HG03565 (cell line): ENCODE measurements around the gene ERAS.
"Not testable (repeated sequence)": the region's sequence is repeated elsewhere in the genome, so short reads cannot be mapped to it uniquely, and the experiment has no call there.

ENCODE experiments used
- ATAC-seq: cut with Tn5 transposase; IDR thresholded peaks from one replicate; pipeline ENCODE4 v1.9.1; 2021; ENCODE audit warnings: mild to moderate bottlenecking, moderate library complexity; ENCODE audit not compliant: unreplicated experiment

The ERAS gene

DNA sequence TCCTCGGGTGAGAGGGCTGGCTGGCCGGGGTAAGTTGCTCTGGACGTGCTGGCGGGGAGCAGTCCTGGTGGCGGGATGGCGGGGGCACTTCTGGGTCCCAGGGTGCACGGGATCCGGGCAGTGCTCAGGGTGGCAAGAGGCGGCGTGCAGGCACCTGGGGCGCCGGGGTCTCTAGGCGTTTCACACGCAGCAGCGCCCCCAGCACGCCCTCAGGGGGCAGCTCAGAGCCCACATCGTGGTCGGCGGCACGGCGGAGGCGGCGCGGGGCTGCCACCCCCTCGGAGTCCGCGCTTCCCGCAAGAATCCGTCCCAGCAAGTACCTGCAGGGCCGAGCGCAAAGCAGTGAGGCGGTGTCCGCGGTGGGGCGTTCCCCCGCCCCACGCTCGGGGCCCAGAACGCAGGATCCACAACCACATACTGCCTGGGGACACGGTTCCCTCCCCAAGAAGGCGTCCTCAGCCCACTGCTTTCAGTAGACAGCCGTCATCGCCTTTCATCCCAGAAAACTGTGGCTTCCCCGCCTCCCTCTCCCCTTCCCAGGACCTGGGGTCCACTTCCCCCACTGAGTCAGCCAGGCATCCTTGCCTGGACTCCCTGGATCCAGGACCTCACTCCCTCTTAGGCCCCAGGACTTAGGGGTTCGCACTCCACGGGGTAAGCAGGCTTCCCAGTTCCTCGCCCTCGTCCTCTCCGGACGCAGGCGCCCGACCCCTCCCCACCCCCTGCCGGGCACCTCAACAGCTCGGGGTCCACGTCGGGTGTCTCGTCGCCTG lies 5.0 kb downstream of the ERAS start:
- no peak for ATAC-seq

DNA sequence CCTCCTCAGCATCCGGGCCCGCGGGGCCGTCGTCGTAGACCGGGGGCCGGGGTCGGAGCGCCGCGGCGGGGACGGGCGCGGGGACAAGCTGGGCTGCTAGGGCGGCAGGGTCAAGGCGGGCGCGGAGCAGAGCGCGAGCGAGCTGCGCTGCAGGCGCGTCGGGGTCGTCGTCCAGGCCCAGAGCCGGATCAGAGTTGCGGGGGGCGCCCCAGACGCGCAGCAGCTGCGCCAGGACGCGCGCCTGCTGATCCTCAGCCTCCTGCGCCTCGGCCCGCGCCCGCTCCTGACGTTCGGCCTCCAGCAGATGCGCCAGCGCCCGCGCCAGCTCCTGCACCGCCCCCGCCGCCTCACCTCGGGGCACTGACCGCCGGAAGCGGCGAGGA lies 5.6 kb downstream of the ERAS start:
- ATAC-seq = no peak

DNA sequence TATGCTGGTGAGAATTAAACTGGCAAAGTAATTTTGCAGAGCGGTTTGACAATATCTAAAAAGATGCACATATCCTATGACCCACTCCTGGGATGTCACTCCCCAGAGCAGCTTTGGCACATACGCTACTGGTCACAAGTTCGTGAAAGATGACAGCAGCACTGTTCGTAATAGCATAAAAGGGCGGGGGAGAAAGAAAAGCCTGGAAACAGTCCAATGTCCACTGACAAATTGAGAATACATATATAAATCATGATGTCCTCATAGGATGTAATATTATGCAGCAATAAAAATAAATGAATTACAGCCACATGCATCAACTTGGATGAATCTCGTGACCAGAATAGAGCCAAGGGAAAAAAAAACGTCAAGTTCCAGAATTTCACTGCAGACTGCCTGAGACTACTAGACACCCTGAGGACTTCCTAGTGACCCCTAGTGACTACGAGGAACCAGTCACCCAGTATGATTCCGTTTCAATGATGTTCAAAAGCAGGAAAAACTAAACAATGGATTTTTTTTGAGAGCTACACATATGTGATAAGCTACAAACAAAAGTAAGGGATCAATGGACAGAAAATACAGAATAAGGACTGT lies 7.3 kb downstream of the ERAS start:
- no peak for ATAC-seq

DNA sequence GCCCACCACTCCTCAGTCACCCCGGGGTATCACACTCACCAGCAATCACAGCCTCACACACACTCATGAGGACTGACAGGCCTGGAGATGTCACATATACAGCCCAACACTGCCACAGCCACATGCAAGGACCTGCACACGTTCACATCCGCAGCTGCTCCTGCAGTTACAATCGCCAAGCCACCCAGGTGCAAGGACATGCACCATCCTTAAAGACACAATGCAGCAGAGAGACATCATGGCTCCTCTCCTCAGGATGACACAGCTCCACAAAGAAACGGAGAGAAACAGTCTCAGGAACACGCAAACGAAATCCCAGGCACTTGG lies 8.0 kb downstream of the ERAS start:
- no peak for ATAC-seq

DNA sequence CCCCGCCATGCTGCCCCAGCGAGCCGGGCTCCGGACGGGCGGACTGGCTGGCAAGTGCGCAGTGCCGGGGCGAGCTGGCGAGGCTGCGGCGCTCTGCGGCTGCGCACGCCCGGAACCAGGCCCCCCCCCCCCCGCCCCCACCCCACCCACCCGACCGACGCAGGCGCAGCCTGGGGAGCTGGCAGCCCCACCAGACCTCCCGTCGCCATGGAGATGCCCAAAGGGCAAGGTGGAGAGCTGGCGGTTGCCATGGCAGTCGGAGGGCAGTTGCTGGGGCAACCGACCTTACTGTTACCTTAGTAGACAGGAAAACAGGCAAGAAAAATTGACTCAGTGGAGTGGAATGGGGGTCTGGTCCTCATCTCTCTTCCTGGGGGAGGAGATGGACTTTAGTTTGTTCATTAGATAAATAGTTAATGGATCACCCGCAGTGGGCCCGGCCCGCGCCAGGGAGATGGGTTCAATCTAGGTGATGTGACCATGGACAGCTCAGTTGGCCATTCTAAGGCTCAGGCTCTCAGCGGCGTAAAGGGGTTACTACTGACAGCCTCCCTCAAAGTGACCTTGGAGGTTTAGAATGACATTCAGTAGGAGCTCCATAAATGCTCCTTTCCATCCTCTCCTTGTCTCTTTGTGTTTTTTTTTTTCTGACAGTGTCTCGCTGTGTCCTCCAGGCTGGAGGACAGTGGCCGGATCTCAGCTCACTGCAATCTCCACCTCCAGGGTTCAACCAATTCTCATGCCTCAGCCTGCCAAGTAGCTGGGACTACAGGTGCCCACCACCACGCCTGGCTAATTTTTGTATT lies 9.4 kb downstream of the ERAS start, which contains the start of gene PCSK1N:
TSS of gene PCSK1N (minus strand) at position 87 of the 806 bp plus-strand sequence. CDS start at position 9, 78 bp downstream.
- ATAC-seq = no peak

DNA sequence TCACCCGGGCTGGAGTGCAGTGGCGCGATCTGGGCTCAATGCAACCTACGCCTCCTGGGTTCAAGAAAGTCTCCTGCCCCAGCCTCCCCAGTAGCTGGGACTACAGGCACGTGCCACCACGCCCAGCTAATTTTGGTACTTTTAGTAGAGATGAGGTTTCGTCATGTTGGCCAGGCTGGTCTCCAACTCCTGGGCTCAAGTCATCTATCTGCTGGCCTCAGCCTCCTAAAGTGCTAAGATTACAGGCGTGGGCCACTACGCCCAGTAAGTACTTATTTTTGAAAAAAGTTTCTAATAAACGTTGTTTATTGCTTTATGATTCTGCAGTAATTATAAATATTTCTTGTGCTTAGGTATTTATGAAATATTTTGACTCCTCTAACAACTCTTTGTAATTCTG lies 13.4 kb downstream of the ERAS start:
- no peak for ATAC-seq

DNA sequence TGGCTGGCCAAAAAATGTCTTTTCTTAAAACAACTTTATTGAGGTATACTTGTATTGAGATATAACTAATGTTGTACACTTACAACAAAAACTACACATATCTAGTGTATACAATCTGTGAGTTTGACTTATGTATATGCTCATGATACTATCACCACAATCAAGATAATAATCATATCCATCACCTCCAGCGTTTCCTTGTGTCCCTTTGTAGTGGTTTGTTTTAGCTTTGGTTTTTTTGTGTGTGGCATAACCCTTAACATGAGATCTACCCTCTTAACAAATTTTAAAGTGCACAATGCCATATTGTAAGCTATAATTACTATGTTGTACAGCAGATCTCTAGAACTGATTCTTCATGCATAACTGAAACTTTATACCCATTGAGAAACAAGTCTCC lies 22.5 kb downstream of the ERAS start:
- no peak for ATAC-seq

DNA sequence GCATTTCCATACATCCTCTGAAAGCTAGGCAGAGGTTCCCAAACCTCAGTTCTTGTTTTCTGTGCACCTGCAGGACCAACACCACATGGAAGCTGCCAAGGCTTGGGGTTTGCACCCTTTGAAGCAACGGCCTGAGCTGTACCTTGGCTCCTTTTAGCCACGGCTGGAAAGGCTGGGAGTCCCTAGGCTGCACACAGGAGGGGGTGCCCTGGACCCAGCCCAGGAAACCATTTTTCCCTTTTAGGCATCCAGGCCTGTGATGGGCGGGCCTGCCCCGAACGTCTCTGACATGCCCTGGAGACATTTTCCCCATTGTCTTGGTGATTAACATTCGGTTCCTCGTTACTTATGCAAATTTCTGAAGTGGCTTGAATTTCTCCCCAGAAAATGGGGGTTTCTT lies 26.5 kb downstream of the ERAS start:
- no peak for ATAC-seq

DNA sequence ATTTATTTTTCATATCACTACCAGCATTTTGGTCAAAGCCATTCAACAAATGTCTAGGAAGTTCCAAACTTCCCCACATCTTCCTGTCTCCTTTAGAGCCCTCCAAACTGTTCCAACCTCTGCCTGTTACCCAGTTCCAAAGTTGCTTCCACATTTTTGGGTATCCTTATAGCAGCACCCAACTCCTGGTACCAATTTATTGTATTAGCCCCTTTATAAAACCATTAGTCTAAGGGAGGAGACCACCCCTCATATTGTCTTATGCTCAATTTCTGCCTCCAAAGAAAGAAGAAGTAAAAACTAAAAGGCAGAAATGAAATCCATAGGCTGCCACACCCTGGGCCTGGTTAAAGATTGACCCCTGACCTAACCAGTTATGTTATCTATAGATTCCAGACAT lies 27.2 kb downstream of the ERAS start:
- not testable (repeated sequence) for ATAC-seq

DNA sequence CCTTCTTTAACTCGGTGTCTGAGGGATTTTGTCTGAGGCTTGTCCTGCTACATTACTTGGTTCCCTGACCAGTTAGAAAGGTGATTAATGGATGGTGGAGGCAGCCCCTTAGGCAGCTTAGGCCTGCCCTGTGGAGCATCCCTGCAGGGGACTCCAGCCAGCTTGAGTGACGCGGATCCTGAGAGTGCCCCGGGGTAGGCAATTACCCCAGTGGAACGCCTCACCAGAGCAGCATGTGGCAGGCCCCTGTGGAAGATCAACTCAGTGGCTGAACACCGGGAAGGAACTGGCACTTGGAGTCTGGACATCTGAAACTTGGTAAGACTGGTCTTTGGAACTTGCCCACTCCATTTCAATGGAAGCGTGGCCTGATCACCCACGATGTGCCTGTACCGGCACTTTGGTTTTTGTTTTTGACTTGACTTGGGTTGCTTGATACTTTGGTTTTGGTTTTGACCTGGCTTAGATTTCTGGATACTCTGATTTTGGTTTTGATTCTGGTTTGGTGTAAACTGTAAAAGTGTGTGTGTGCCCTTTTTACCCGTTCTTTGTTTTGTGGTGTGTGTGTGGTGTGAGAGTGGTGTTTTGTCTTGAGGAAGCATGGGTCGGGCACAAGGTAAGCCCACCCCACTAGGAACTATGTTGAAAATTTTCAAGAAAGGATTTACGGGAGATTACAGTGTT lies 27.9 kb downstream of the ERAS start:
- ATAC-seq = not testable (repeated sequence)

DNA sequence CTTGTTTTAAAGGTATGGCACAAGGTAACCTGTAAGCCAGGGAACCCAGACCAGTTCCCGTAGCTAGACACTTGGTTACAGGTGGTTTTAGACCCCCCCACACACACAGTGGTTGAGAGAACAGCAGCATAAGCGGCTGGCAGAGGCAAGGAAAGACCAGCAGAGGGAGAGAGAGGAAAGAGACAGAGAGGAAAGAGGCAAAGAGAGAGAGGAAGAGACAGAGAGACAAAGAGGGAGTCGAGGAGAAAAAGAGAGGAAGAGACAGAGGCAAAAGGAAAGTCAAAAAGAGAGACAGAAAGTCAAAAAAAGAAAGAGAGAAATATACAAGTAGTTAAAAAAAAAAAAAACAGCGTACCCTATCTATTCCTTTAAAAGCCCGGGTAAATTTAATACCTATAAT lies 28.6 kb downstream of the ERAS start:
- ATAC-seq = no peak

DNA sequence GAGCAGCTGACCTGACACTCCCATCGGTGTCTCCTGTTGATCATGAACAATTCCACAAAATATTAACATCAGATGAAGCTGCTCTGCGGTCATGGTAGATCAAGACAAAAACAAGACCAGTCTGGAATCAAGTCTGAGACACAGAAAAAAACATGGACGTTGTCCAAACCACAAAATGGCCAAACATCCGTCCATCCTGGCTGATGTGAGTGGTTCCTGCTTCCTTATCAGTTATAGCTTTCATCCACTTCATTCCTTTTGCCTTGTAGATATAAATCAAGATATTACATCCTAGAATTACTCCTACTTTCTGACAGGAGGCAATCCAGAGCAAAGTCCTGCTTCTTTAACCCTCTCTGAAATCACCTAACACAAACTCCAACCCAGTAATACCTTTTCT lies 37.9 kb downstream of the ERAS start:
- ATAC-seq = no peak

DNA sequence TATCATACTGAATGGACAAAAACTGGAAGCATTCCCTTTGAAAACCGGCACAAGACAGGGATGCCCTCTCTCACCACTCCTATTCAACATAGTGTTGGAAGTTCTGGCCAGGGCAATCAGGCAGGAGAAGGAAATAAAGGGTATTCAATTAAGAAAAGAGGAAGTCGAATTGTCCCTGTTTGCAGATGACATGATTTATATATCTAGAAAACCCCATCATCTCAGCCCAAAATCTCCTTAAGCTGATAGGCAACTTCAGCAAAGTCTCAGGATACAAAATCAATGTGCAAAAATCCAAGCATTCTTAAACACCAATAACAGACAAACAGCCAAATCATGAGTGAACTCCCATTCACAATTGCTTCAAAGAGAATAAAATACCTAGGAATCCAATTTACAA lies 45.7 kb downstream of the ERAS start:
- ATAC-seq = not testable (repeated sequence)

DNA sequence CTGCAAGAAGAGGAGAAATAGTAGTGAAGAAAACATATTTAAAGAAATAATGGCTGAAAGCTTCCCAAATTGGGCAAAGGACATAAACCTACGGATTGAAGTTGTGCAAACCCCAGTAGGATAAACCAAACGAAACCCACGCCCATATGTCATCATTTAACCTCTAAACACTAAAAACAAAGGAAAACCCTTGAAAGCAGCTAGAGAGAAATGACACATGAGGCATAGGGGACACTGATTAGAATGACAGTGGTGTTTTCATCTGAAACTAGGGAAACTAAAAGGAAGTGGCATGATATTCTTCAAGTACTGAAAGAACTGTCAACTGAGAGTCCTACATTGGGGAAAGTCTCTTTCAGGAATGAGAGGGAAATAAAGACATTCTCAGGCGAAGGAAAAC lies 50.6 kb downstream of the ERAS start:
- not testable (repeated sequence) for ATAC-seq
